Endothelial cell of umbilical vein (primary cell): Measurements from ENCODE around the gene TCF15.

Source experiments
- EZH2 ChIP-seq: IDR thresholded peaks from 2 replicates; pipeline ENCODE4 v1.6.1; 2012; ENCODE audit warnings: borderline replicate concordance, low read depth, mild to moderate bottlenecking, moderate library complexity, low read length, inconsistent platforms; ENCODE audit not compliant: severe bottlenecking
- JUN ChIP-seq: IDR thresholded peaks from 2 replicates; pipeline ENCODE4 v1.6.1; 2011; ENCODE audit warnings: borderline replicate concordance, low read depth; ENCODE audit not compliant: insufficient read length, insufficient read depth
- MYC ChIP-seq: IDR thresholded peaks from one replicate; pipeline ENCODE4 v1.6.1; 2011; ENCODE audit warnings: mild to moderate bottlenecking, low read depth, low read length
- POLR2A ChIP-seq: IDR thresholded peaks from 2 replicates; pipeline ENCODE4 v1.6.1; 2012; ENCODE audit warnings: low read depth, mild to moderate bottlenecking, control low read depth, low read length
- POLR2AphosphoS5 ChIP-seq: IDR thresholded peaks from 2 replicates; pipeline ENCODE4 v1.6.1; 2012; ENCODE audit warnings: low read depth, mild to moderate bottlenecking, control low read depth, low read length, moderate library complexity; ENCODE audit not compliant: insufficient read depth
- TF ChIP-seq, protein P1 (sequence below), 2 donors: IDR thresholded peaks; 1 replicate in 1 of 2; 2 replicates in 1 of 2; pipeline ENCODE4 v1.5.1; 2011; ENCODE audit warnings: low read length in 2 of 2, mild to moderate bottlenecking in 2 of 2, moderate library complexity in 2 of 2, control low read depth in 1 of 2, inconsistent platforms in 1 of 2, low read depth in 1 of 2; ENCODE audit not compliant: insufficient read depth in 1 of 2; ENCODE audit errors: extremely low read depth in 1 of 2

DNA sequence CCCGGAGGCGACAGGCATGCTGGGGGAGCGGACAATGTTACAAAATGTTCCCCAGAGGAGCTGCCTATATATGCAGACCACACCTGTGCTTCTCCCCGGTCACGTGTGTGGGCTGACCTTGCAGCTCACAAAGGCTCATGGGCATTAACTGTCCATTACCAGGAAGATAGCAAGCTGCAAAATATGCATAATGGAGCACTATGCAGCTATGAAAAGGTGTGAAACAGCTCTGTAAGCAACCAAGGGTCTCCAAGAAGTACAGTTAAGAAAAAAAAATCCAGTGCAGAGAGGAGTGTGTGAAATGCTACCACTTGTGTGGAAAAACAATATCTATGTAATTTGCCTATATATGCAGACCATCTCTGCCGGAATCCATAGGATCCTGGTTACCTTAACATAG is 9.4 kb downstream of the TCF15 start:
- TF ChIP-seq, protein P1, sequence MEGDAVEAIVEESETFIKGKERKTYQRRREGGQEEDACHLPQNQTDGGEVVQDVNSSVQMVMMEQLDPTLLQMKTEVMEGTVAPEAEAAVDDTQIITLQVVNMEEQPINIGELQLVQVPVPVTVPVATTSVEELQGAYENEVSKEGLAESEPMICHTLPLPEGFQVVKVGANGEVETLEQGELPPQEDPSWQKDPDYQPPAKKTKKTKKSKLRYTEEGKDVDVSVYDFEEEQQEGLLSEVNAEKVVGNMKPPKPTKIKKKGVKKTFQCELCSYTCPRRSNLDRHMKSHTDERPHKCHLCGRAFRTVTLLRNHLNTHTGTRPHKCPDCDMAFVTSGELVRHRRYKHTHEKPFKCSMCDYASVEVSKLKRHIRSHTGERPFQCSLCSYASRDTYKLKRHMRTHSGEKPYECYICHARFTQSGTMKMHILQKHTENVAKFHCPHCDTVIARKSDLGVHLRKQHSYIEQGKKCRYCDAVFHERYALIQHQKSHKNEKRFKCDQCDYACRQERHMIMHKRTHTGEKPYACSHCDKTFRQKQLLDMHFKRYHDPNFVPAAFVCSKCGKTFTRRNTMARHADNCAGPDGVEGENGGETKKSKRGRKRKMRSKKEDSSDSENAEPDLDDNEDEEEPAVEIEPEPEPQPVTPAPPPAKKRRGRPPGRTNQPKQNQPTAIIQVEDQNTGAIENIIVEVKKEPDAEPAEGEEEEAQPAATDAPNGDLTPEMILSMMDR (IDR thresholded peaks at IDR 0.05; ENCODE audit: extremely low read depth in 1 of 2, insufficient read depth in 1 of 2, low read depth in 1 of 2, low read length in 2 of 2) = no peak
- TF ChIP-seq POLR2A = no peak
- no peak for TF ChIP-seq JUN
- no peak for TF ChIP-seq EZH2
- TF ChIP-seq MYC = no peak
- TF ChIP-seq POLR2AphosphoS5 = no peak
